Vagina (tissue), 2 donors: ENCODE data around the gene TMEM38B.

ENCODE experiments used
- POLR2A ChIP-seq, 2 donors: fragments of 450-650 bp; IDR thresholded peaks; one replicate each; pipeline ENCODE4 v1.6.1; 2017; ENCODE audit warnings: antibody characterized with exemption in 2 of 2, mild to moderate bottlenecking in 2 of 2, moderate library complexity in 2 of 2
- TF ChIP-seq, protein P1 (sequence below), 3 experiments: fragments of 450-650 bp in 2 of 3; fragments of 200-600 bp in 1 of 3; sonication (generic) in 1 of 3; IDR thresholded peaks; one replicate each; pipeline ENCODE4 v1.5.1; 2017 to 2019; ENCODE audit warnings: antibody characterized with exemption in 3 of 3, mild to moderate bottlenecking in 2 of 3, moderate library complexity in 2 of 3

DNA sequence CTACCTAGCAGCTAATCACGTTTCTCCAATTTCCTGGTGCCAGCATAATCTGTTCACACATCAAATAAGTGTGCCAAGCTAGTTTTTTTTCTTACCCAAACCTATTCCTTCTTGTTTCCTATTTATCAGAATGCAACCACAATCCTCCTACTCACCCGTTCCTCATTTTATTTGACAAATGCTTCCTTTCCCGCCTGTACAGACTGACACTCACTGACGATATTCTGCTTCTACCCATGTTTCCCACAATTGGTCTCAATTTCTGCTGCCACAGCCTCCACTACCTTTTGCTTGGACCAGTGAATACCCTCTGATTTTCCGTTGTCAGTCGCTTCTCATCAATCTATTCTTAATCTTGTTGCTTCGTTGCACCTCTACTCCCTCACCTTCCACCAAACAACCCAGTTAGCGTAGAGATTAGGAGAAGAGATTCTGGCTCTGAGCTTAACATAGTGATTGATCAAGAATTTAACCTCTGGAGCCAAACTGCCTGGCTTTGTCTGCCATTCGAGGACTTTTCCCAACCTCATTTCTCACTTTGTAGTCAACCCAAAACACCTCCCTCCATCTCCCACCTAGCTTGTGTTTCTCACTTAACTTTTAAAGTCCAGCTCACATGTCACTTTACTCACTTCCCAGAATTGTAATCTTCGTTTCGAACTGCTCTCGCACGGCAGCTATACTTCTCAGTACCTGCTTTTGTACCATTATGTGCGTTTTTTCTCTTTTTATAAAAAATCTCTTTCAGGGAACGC lies 729 bp upstream of the TMEM38B start:
- TF ChIP-seq, protein P1, sequence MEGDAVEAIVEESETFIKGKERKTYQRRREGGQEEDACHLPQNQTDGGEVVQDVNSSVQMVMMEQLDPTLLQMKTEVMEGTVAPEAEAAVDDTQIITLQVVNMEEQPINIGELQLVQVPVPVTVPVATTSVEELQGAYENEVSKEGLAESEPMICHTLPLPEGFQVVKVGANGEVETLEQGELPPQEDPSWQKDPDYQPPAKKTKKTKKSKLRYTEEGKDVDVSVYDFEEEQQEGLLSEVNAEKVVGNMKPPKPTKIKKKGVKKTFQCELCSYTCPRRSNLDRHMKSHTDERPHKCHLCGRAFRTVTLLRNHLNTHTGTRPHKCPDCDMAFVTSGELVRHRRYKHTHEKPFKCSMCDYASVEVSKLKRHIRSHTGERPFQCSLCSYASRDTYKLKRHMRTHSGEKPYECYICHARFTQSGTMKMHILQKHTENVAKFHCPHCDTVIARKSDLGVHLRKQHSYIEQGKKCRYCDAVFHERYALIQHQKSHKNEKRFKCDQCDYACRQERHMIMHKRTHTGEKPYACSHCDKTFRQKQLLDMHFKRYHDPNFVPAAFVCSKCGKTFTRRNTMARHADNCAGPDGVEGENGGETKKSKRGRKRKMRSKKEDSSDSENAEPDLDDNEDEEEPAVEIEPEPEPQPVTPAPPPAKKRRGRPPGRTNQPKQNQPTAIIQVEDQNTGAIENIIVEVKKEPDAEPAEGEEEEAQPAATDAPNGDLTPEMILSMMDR (IDR thresholded peaks at IDR 0.05) = no peak
- no peak for TF ChIP-seq POLR2A (IDR thresholded peaks at IDR 0.05)
